ENCODE data around the gene TMEM132D.

DNA sequence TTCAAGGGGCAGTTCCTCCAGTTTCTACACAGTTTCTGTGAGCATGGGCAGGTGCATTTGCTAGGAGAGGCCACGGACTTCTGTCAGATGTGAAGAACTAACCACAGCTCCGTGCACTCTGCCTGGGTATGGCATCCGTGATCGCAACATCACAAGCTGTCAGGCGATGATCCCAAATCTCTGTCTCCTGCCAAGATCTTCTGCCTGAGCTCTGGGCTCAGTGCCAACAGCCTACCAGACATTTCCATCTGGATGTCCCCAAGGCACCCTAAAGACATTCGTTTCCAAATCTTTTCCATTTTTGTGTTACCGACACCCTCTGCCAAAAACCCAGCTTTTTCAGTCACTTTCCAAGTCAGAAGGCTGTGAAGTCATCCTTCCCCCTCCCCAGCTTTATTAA lies 758.4 kb downstream of the TMEM132D start:
- TF ChIP-seq GATA2 (IDR thresholded peaks at IDR 0.05; ENCODE audit: low read depth, low read length) (no peak), GATA3 (IDR thresholded peaks at IDR 0.05; ENCODE audit: low read depth, low read length) (no peak)
